HCT116 (cell line): ENCODE results near the gene SIDT1. TPM values are rescaled to one million over a fixed set of nuclear protein-coding genes. Genes with fewer than 3 reads are reported as not detected.

ENCODE experiments used
- ATAC-seq: fragments of 200-7000 bp; cut with Tn5 transposase; 2 replicates; pipeline ENCODE4 v1.9.1; 2020; ENCODE audit warnings: mild to moderate bottlenecking, moderate library complexity
- BruUV-seq: library from RNA; stranded (reverse); fragments of 400-500 nt; replicated peaks from 2 replicates; lab custom pipeline; 2021; lab: Mats Ljungman, UMichigan
- CTCF ChIA-PET: fragments of 300-600 bp; sonication (Branson Sonifier 250); formaldehyde crosslinking; loops from one replicate; lab custom pipeline; 2021; ENCODE audit warnings: antibody characterized with exemption; lab: Charles Lee
- POLR2A ChIA-PET: fragments of 300-600, 350-600 bp; sonication (Branson Sonifier 250); formaldehyde crosslinking; loops from one replicate; lab custom pipeline; 2021; ENCODE audit warnings: antibody characterized with exemption; lab: Charles Lee
- RAD21 ChIA-PET, 2 experiments: fragments of 300-600 bp; sonication (Branson Sonifier 250); formaldehyde crosslinking; loops; one replicate each; lab custom pipeline; 2023; ENCODE audit warnings: low total read pairs in 2 of 2; ENCODE audit not compliant: uncharacterized antibody in 2 of 2, unreplicated experiment in 2 of 2, low non-redundant PET in 1 of 2; lab: Charles Lee
- DNase-seq: peaks from one replicate; pipeline ENCODE4 v3.0.0-alpha.2; 2010; ENCODE audit warnings: low read depth, low spot score
- H2AFZ ChIP-seq: fragments of 200-600 bp; shearing (Covaris generic), sonication (generic); 2 replicates; pipeline ENCODE4 v1.6.1; 2017; ENCODE audit warnings: low read depth, mixed run types, mixed read lengths, antibody characterized with exemption, low read length; ENCODE audit not compliant: poor library complexity, severe bottlenecking
- H3K27ac ChIP-seq: 2 replicates; pipeline ENCODE4 v1.5.1; 2012; ENCODE audit warnings: low read depth, low read length
- H3K27me3 ChIP-seq: fragments of 200-600 bp; sonication (generic); 2 replicates; pipeline ENCODE4 v1.6.1; 2016; ENCODE audit warnings: mixed run types, low read length, mixed read lengths; ENCODE audit not compliant: insufficient read depth
- H3K36me3 ChIP-seq, 2 experiments: fragments of 200-500 bp in 1 of 2; fragments of 200-600 bp in 1 of 2; sonication (Bioruptor generic) in 1 of 2; sonication (generic) in 1 of 2; 2 replicates each; pipeline versions ENCODE4 v1.5.1 to v1.6.1; 2014 to 2016; ENCODE audit warnings: low read length in 2 of 2, inconsistent platforms in 1 of 2, mixed read lengths in 1 of 2, mixed run types in 1 of 2; ENCODE audit not compliant: insufficient read depth in 2 of 2, control insufficient read depth in 1 of 2
- H3K4me1 ChIP-seq, 2 experiments: fragments of 200-600 bp in 1 of 2; sonication (generic) in 1 of 2; 2 replicates each; pipeline versions ENCODE4 v1.5.1 to v1.6.1; 2012 to 2017; ENCODE audit warnings: low read length in 2 of 2, inconsistent platforms in 1 of 2, mild to moderate bottlenecking in 1 of 2, mixed read lengths in 1 of 2, mixed run types in 1 of 2, moderate library complexity in 1 of 2; ENCODE audit not compliant: insufficient read depth in 2 of 2, control insufficient read depth in 1 of 2
- H3K4me2 ChIP-seq: fragments of 200-600 bp; sonication (generic); 2 replicates; pipeline ENCODE4 v1.6.1; 2017; ENCODE audit warnings: mixed run types, low read length, mixed read lengths
- H3K4me3 ChIP-seq, 2 experiments: fragments of 200-600 bp in 1 of 2; sonication (generic) in 1 of 2; replicated peaks in 1 of 2; 2 replicates each; pipeline ENCODE4 v1.5.1; 2011 to 2016; ENCODE audit warnings: low read length in 2 of 2, control low read depth in 1 of 2, low read depth in 1 of 2, mild to moderate bottlenecking in 1 of 2, mixed read lengths in 1 of 2, mixed run types in 1 of 2
- H3K79me2 ChIP-seq: fragments of 200-600 bp; sonication (generic); 2 replicates; pipeline ENCODE4 v1.6.1; 2017; ENCODE audit warnings: mild to moderate bottlenecking, mixed run types, low read length, moderate library complexity, mixed read lengths; ENCODE audit not compliant: insufficient read depth
- H3K9ac ChIP-seq: fragments of 200-600 bp; sonication (generic); 2 replicates; pipeline ENCODE4 v1.6.1; 2016; ENCODE audit warnings: low read length, mixed read lengths
- H3K9me2 ChIP-seq: fragments of 200-600 bp; sonication (generic), shearing (Covaris generic); 2 replicates; pipeline ENCODE4 v1.6.1; 2017; ENCODE audit warnings: mixed run types, mild to moderate bottlenecking, moderate library complexity; ENCODE audit not compliant: insufficient read depth
- H3K9me3 ChIP-seq, 2 experiments: fragments of 200-500 bp in 1 of 2; fragments of 200-600 bp in 1 of 2; sonication (Bioruptor generic) in 1 of 2; sonication (generic) in 1 of 2; 2 replicates each; pipeline ENCODE4 v1.6.1; 2014 to 2017; ENCODE audit warnings: low read length in 2 of 2, mixed read lengths in 2 of 2, inconsistent platforms in 1 of 2, low read depth in 1 of 2, mild to moderate bottlenecking in 1 of 2, mixed run types in 1 of 2, moderate library complexity in 1 of 2; ENCODE audit not compliant: control insufficient read depth in 1 of 2, insufficient read depth in 1 of 2
- H4K20me1 ChIP-seq: fragments of 200-600 bp; sonication (generic), shearing (Covaris generic); 2 replicates; pipeline ENCODE4 v1.6.1; 2017; ENCODE audit warnings: mixed run types, mild to moderate bottlenecking, moderate library complexity; ENCODE audit not compliant: insufficient read depth
- CBX3 ChIP-seq: IDR thresholded peaks from 2 replicates; pipeline ENCODE4 v1.6.1; 2012; ENCODE audit warnings: low read depth
- CTCF ChIP-seq, 3 experiments: fragments of 200-600 bp in 1 of 3; sonication (generic) in 1 of 3; IDR thresholded peaks in 2 of 3; conservative IDR thresholded peaks in 1 of 3; 2 replicates each; pipeline ENCODE4 v1.5.1; 2012 to 2017; ENCODE audit warnings: low read depth in 2 of 3, low read length in 2 of 3, antibody characterized with exemption in 1 of 3, borderline replicate concordance in 1 of 3, control low read depth in 1 of 3, mild to moderate bottlenecking in 1 of 3, mixed read lengths in 1 of 3, mixed run types in 1 of 3, moderate library complexity in 1 of 3; ENCODE audit not compliant: insufficient read depth in 1 of 3
- EGR1 ChIP-seq: IDR thresholded peaks from 2 replicates; pipeline ENCODE4 v1.6.1; 2012; ENCODE audit warnings: low read depth
- EZH2phosphoT487 ChIP-seq: fragments of 200-600 bp; IDR thresholded peaks from 2 replicates; pipeline ENCODE4 v1.6.1; 2018; ENCODE audit warnings: antibody characterized with exemption, borderline replicate concordance
- JUND ChIP-seq: IDR thresholded peaks from 2 replicates; pipeline ENCODE4 v1.6.1; 2012
- POLR2A ChIP-seq: IDR thresholded peaks from 2 replicates; pipeline ENCODE4 v1.7.0; 2011; ENCODE audit warnings: borderline replicate concordance; ENCODE audit not compliant: insufficient read depth, insufficient read length; ENCODE audit errors: extremely low read depth
- RAD21 ChIP-seq: IDR thresholded peaks from 2 replicates; pipeline ENCODE4 v1.6.1; 2012; ENCODE audit warnings: low read depth, mild to moderate bottlenecking
- SP1 ChIP-seq: IDR thresholded peaks from 2 replicates; pipeline ENCODE4 v1.6.1; 2012; ENCODE audit warnings: low read depth
- SRF ChIP-seq: IDR thresholded peaks from 2 replicates; pipeline ENCODE4 v1.6.1; 2012; ENCODE audit warnings: low read depth
- TCF7L2 ChIP-seq: IDR thresholded peaks from 2 replicates; pipeline ENCODE4 v1.7.0; 2011; ENCODE audit warnings: borderline replicate concordance, inconsistent platforms; ENCODE audit not compliant: insufficient read depth, insufficient read length; ENCODE audit errors: extremely low read depth
- YY1 ChIP-seq: IDR thresholded peaks from 2 replicates; pipeline ENCODE4 v1.6.1; 2011; ENCODE audit warnings: low read length, low read depth, moderate library complexity, mild to moderate bottlenecking; ENCODE audit not compliant: insufficient replicate concordance; ENCODE audit errors: extremely low read depth
- intact Hi-C: fragments of 100-400 bp; cut with micrococcal nuclease; formaldehyde crosslinking; loops from 2 replicates; pipeline ENCODE4 v1.10.0; 2022
- total RNA-seq: library from RNA; stranded (reverse); gene quantifications from one replicate; pipeline ENCODE4 v1.2.1, GENCODE V29; 2021; ENCODE audit not compliant: unreplicated experiment

The SIDT1 gene
- total RNA-seq, 1 experiment from 2014 or later: not detected

- Histone ChIP-seq H3K79me2 (no peaks in the 10 kb centered on the region), H3K4me1 (no peaks in the 10 kb centered on the region), H4K20me1 (no peaks in the 10 kb centered on the region), H2AFZ (no peak overlapping the region), H3K27me3 (no peaks in the 10 kb centered on the region), H3K9me2 (no peaks in the 10 kb centered on the region), H3K27ac (no peak overlapping the region), H3K36me3 (no peaks in the 10 kb centered on the region), H3K4me2 (no peak overlapping the region), H3K9ac (no peak overlapping the region), H3K4me3 (no peak overlapping the region), H3K9me3 (no peaks in the 10 kb centered on the region)
- DNase-seq (no peak), ATAC-seq (no peak)
- BruUV-seq: no TSS peak
- CTCF ChIA-PET: no interaction called here
- no peak for TF ChIP-seq JUND
- POLR2A ChIA-PET: interaction anchor here (1.3 kb wide), 1 partner anchor 21 kb away, joined by 3 read pairs; no protein-coding TSS in a partner anchor
- RAD21 ChIA-PET: no interaction called here
- intact Hi-C loops: no loop called here
Observed at GRCh38 chr3:113537155-113537554, 4.8 kb downstream of the SIDT1 start.

GRCh38 chr3:113541519-113541918 lies 9.2 kb downstream of the SIDT1 start:
- Histone ChIP-seq H3K9ac (no peak overlapping the region), H3K4me1 (no peaks in the 10 kb centered on the region), H3K4me3 (no peak overlapping the region), H3K36me3 (no peaks in the 10 kb centered on the region), H3K27ac (no peak overlapping the region), H3K9me2 (no peaks in the 10 kb centered on the region), H3K4me2 (no peak overlapping the region), H4K20me1 (no peaks in the 10 kb centered on the region), H3K9me3 (no peaks in the 10 kb centered on the region), H3K27me3 (no peaks in the 10 kb centered on the region), H3K79me2 (no peaks in the 10 kb centered on the region), H2AFZ (no peak overlapping the region)
- BruUV-seq: no TSS peak
- DNase-seq (no peak), ATAC-seq (no peak)
- TF ChIP-seq RAD21: no peak
- CTCF ChIA-PET: interaction anchor here (1.5 kb wide), 1 partner anchor 26 kb away, joined by 4 read pairs; the partner anchor contains the start of gene SPICE1
- intact Hi-C loops: no loop called here
- POLR2A ChIA-PET: no interaction called here
- RAD21 ChIA-PET: no interaction called here

DNA sequence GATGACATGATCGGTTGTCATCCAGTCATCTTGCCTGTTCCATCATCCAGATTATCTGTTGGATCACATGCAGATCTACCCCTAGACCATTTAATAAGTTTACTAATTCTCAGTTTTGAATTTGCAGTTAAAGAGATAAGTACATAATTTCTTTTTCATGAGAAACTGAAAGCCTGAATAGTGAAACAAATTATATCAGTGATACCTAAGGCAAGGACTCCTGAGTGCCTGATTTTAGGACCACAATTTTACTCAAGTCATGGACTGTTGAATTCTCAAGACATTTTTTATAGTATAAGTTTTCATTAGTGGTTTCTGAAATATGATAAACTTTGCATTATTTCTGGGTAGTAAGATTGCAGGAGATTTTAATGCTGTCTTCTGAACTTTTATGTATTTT lies 13.2 kb downstream of the SIDT1 start:
- Histone ChIP-seq H2AFZ (no peak overlapping the region), H3K27ac (no peak overlapping the region), H3K9me3 (no peaks in the 10 kb centered on the region), H3K27me3 (no peaks in the 10 kb centered on the region), H3K9ac (no peak overlapping the region), H4K20me1 (no peaks in the 10 kb centered on the region), H3K9me2 (no peaks in the 10 kb centered on the region), H3K4me2 (no peak overlapping the region), H3K4me1 (no peaks in the 10 kb centered on the region), H3K4me3 (no peak overlapping the region), H3K79me2 (no peaks in the 10 kb centered on the region), H3K36me3 (no peaks in the 10 kb centered on the region)
- POLR2A ChIA-PET: no interaction called here
- DNase-seq: no peak
- RAD21 ChIA-PET: no interaction called here
- intact Hi-C loops: no loop called here
- no peak for TF ChIP-seq POLR2A
- no peak for TF ChIP-seq SRF
- TF ChIP-seq EGR1: no peak
- TF ChIP-seq YY1: no peak
- no peak for TF ChIP-seq TCF7L2
- TF ChIP-seq CTCF (IDR thresholded peaks at IDR 0.05 in 2 of 3, conservative IDR thresholded peaks at IDR 0.05 in 1 of 3; ENCODE audit: borderline replicate concordance in 1 of 3, insufficient read depth in 1 of 3, low read depth in 2 of 3, low read length in 2 of 3): no peak
- TF ChIP-seq EZH2phosphoT487: no peak
- TF ChIP-seq SP1: no peak
- no peak for TF ChIP-seq CBX3
- CTCF ChIA-PET: no interaction called here
- no TSS peak for BruUV-seq
- no peak for ATAC-seq
